HCT116 (cell line): ENCODE measurements around the gene ADAM11. TPM values are rescaled to one million over a fixed set of nuclear protein-coding genes. Genes with fewer than 3 reads are reported as not detected.

Experiments
- ATAC-seq: fragments of 200-7000 bp; cut with Tn5 transposase; 2 replicates; pipeline ENCODE4 v1.9.1; 2020; ENCODE audit warnings: mild to moderate bottlenecking, moderate library complexity
- BruUV-seq: library from RNA; stranded (reverse); fragments of 400-500 nt; replicated peaks from 2 replicates; lab custom pipeline; 2021; lab: Mats Ljungman, UMichigan
- CTCF ChIA-PET: fragments of 300-600 bp; sonication (Branson Sonifier 250); formaldehyde crosslinking; loops from one replicate; lab custom pipeline; 2021; ENCODE audit warnings: antibody characterized with exemption; lab: Charles Lee
- POLR2A ChIA-PET: fragments of 300-600, 350-600 bp; sonication (Branson Sonifier 250); formaldehyde crosslinking; loops from one replicate; lab custom pipeline; 2021; ENCODE audit warnings: antibody characterized with exemption; lab: Charles Lee
- RAD21 ChIA-PET, 2 experiments: fragments of 300-600 bp; sonication (Branson Sonifier 250); formaldehyde crosslinking; loops; one replicate each; lab custom pipeline; 2023; ENCODE audit warnings: low total read pairs in 2 of 2; ENCODE audit not compliant: uncharacterized antibody in 2 of 2, unreplicated experiment in 2 of 2, low non-redundant PET in 1 of 2; lab: Charles Lee
- DNase-seq: peaks from one replicate; pipeline ENCODE4 v3.0.0-alpha.2; 2010; ENCODE audit warnings: low read depth, low spot score
- H2AFZ ChIP-seq: fragments of 200-600 bp; shearing (Covaris generic), sonication (generic); 2 replicates; pipeline ENCODE4 v1.6.1; 2017; ENCODE audit warnings: low read depth, mixed run types, mixed read lengths, antibody characterized with exemption, low read length; ENCODE audit not compliant: poor library complexity, severe bottlenecking
- H3K27ac ChIP-seq: 2 replicates; pipeline ENCODE4 v1.5.1; 2012; ENCODE audit warnings: low read depth, low read length
- H3K27me3 ChIP-seq: fragments of 200-600 bp; sonication (generic); 2 replicates; pipeline ENCODE4 v1.6.1; 2016; ENCODE audit warnings: mixed run types, low read length, mixed read lengths; ENCODE audit not compliant: insufficient read depth
- H3K36me3 ChIP-seq, 2 experiments: fragments of 200-500 bp in 1 of 2; fragments of 200-600 bp in 1 of 2; sonication (Bioruptor generic) in 1 of 2; sonication (generic) in 1 of 2; 2 replicates each; pipeline versions ENCODE4 v1.5.1 to v1.6.1; 2014 to 2016; ENCODE audit warnings: low read length in 2 of 2, inconsistent platforms in 1 of 2, mixed read lengths in 1 of 2, mixed run types in 1 of 2; ENCODE audit not compliant: insufficient read depth in 2 of 2, control insufficient read depth in 1 of 2
- H3K4me1 ChIP-seq, 2 experiments: fragments of 200-600 bp in 1 of 2; sonication (generic) in 1 of 2; 2 replicates each; pipeline versions ENCODE4 v1.5.1 to v1.6.1; 2012 to 2017; ENCODE audit warnings: low read length in 2 of 2, inconsistent platforms in 1 of 2, mild to moderate bottlenecking in 1 of 2, mixed read lengths in 1 of 2, mixed run types in 1 of 2, moderate library complexity in 1 of 2; ENCODE audit not compliant: insufficient read depth in 2 of 2, control insufficient read depth in 1 of 2
- H3K4me2 ChIP-seq: fragments of 200-600 bp; sonication (generic); 2 replicates; pipeline ENCODE4 v1.6.1; 2017; ENCODE audit warnings: mixed run types, low read length, mixed read lengths
- H3K4me3 ChIP-seq, 2 experiments: fragments of 200-600 bp in 1 of 2; sonication (generic) in 1 of 2; replicated peaks in 1 of 2; 2 replicates each; pipeline ENCODE4 v1.5.1; 2011 to 2016; ENCODE audit warnings: low read length in 2 of 2, control low read depth in 1 of 2, low read depth in 1 of 2, mild to moderate bottlenecking in 1 of 2, mixed read lengths in 1 of 2, mixed run types in 1 of 2
- H3K79me2 ChIP-seq: fragments of 200-600 bp; sonication (generic); 2 replicates; pipeline ENCODE4 v1.6.1; 2017; ENCODE audit warnings: mild to moderate bottlenecking, mixed run types, low read length, moderate library complexity, mixed read lengths; ENCODE audit not compliant: insufficient read depth
- H3K9ac ChIP-seq: fragments of 200-600 bp; sonication (generic); 2 replicates; pipeline ENCODE4 v1.6.1; 2016; ENCODE audit warnings: low read length, mixed read lengths
- H3K9me2 ChIP-seq: fragments of 200-600 bp; sonication (generic), shearing (Covaris generic); 2 replicates; pipeline ENCODE4 v1.6.1; 2017; ENCODE audit warnings: mixed run types, mild to moderate bottlenecking, moderate library complexity; ENCODE audit not compliant: insufficient read depth
- H3K9me3 ChIP-seq, 2 experiments: fragments of 200-500 bp in 1 of 2; fragments of 200-600 bp in 1 of 2; sonication (Bioruptor generic) in 1 of 2; sonication (generic) in 1 of 2; 2 replicates each; pipeline ENCODE4 v1.6.1; 2014 to 2017; ENCODE audit warnings: low read length in 2 of 2, mixed read lengths in 2 of 2, inconsistent platforms in 1 of 2, low read depth in 1 of 2, mild to moderate bottlenecking in 1 of 2, mixed run types in 1 of 2, moderate library complexity in 1 of 2; ENCODE audit not compliant: control insufficient read depth in 1 of 2, insufficient read depth in 1 of 2
- H4K20me1 ChIP-seq: fragments of 200-600 bp; sonication (generic), shearing (Covaris generic); 2 replicates; pipeline ENCODE4 v1.6.1; 2017; ENCODE audit warnings: mixed run types, mild to moderate bottlenecking, moderate library complexity; ENCODE audit not compliant: insufficient read depth
- EGR1 ChIP-seq: IDR thresholded peaks from 2 replicates; pipeline ENCODE4 v1.6.1; 2012; ENCODE audit warnings: low read depth
- EZH2phosphoT487 ChIP-seq: fragments of 200-600 bp; IDR thresholded peaks from 2 replicates; pipeline ENCODE4 v1.6.1; 2018; ENCODE audit warnings: antibody characterized with exemption, borderline replicate concordance
- JUND ChIP-seq: IDR thresholded peaks from 2 replicates; pipeline ENCODE4 v1.6.1; 2012
- SRF ChIP-seq: IDR thresholded peaks from 2 replicates; pipeline ENCODE4 v1.6.1; 2012; ENCODE audit warnings: low read depth
- intact Hi-C: fragments of 100-400 bp; cut with micrococcal nuclease; formaldehyde crosslinking; loops from 2 replicates; pipeline ENCODE4 v1.10.0; 2022
- total RNA-seq: library from RNA; stranded (reverse); gene quantifications from one replicate; pipeline ENCODE4 v1.2.1, GENCODE V29; 2021; ENCODE audit not compliant: unreplicated experiment
- TF ChIP-seq, protein P1 (sequence below), 3 experiments: fragments of 200-600 bp in 1 of 3; sonication (generic) in 1 of 3; IDR thresholded peaks in 2 of 3; conservative IDR thresholded peaks in 1 of 3; 2 replicates each; pipeline ENCODE4 v1.5.1; 2012 to 2017; ENCODE audit warnings: low read depth in 2 of 3, low read length in 2 of 3, antibody characterized with exemption in 1 of 3, borderline replicate concordance in 1 of 3, control low read depth in 1 of 3, mild to moderate bottlenecking in 1 of 3, mixed read lengths in 1 of 3, mixed run types in 1 of 3, moderate library complexity in 1 of 3; ENCODE audit not compliant: insufficient read depth in 1 of 3
- TF ChIP-seq, protein P2 (sequence below): IDR thresholded peaks from 2 replicates; pipeline ENCODE4 v1.6.1; 2011; ENCODE audit warnings: mild to moderate bottlenecking, low read length, moderate library complexity; ENCODE audit not compliant: insufficient replicate concordance; ENCODE audit errors: extremely low read depth

ADAM11 gene
- total RNA-seq, 1 experiment from 2014 or later: 7.7 TPM

DNA sequence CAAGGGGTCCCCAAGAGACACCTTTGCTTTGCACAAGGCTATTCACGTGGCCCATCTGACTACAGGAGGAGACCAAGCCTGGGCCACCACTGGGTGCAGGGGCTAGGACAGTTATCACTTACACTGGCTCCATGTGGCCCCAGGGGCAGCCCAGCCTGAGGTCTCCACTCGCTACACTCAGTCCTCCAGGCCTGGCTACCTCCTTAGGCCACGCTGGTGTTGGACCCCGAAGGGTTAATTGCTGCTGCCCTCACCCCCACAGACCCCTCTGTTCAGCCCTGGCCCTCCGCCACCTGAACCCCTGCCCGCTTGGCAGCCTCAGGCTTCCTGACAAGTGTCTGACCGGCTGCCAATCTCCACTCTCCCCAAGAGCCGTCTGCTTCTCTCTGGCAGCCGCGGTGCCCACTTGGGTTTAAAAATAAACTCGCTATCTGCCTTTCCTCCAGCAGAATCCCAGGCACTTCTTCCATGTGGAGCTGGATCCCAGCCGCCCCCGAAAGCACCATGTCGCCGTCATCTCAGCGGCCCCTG, 27.8 kb downstream of the ADAM11 start:
- H3K27ac ChIP-seq: no peak overlapping the region
- no peak overlapping the region for H2AFZ ChIP-seq
- ATAC-seq: no peak
- H3K27me3 ChIP-seq: no peaks in the 10 kb centered on the region
- BruUV-seq: no TSS peak
- no peaks in the 10 kb centered on the region for H3K79me2 ChIP-seq
- H3K4me2 ChIP-seq: no peak overlapping the region
- TF ChIP-seq SRF: no peak
- TF ChIP-seq, protein P1, sequence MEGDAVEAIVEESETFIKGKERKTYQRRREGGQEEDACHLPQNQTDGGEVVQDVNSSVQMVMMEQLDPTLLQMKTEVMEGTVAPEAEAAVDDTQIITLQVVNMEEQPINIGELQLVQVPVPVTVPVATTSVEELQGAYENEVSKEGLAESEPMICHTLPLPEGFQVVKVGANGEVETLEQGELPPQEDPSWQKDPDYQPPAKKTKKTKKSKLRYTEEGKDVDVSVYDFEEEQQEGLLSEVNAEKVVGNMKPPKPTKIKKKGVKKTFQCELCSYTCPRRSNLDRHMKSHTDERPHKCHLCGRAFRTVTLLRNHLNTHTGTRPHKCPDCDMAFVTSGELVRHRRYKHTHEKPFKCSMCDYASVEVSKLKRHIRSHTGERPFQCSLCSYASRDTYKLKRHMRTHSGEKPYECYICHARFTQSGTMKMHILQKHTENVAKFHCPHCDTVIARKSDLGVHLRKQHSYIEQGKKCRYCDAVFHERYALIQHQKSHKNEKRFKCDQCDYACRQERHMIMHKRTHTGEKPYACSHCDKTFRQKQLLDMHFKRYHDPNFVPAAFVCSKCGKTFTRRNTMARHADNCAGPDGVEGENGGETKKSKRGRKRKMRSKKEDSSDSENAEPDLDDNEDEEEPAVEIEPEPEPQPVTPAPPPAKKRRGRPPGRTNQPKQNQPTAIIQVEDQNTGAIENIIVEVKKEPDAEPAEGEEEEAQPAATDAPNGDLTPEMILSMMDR (IDR thresholded peaks at IDR 0.05 in 2 of 3, conservative IDR thresholded peaks at IDR 0.05 in 1 of 3; ENCODE audit: borderline replicate concordance in 1 of 3, insufficient read depth in 1 of 3, low read depth in 2 of 3, low read length in 2 of 3): no peak
- TF ChIP-seq JUND: no peak
- TF ChIP-seq EGR1: no peak
- TF ChIP-seq EZH2phosphoT487: no peak
- no peaks in the 10 kb centered on the region for H3K36me3 ChIP-seq
- ChIA-PET RAD21 (interaction anchor here in 1 of 2 experiments (0.6 kb wide), 1 partner anchor 65 kb away, joined by 3 read pairs; no protein-coding TSS in a partner anchor), POLR2A (no interaction called here), CTCF (no interaction called here)
- DNase-seq: no peak
- H3K9me3 ChIP-seq: no peaks in the 10 kb centered on the region
- no peak overlapping the region for H3K4me3 ChIP-seq
- H3K4me1 ChIP-seq: peaks cover 0 to 8% of the 10 kb centered on the region in 2 experiments; a peak in 2 of 4 replicates
- H3K9me2 ChIP-seq: no peaks in the 10 kb centered on the region
- intact Hi-C loops: no loop called here
- H4K20me1 ChIP-seq: no peaks in the 10 kb centered on the region
- H3K9ac ChIP-seq: no peak overlapping the region

DNA sequence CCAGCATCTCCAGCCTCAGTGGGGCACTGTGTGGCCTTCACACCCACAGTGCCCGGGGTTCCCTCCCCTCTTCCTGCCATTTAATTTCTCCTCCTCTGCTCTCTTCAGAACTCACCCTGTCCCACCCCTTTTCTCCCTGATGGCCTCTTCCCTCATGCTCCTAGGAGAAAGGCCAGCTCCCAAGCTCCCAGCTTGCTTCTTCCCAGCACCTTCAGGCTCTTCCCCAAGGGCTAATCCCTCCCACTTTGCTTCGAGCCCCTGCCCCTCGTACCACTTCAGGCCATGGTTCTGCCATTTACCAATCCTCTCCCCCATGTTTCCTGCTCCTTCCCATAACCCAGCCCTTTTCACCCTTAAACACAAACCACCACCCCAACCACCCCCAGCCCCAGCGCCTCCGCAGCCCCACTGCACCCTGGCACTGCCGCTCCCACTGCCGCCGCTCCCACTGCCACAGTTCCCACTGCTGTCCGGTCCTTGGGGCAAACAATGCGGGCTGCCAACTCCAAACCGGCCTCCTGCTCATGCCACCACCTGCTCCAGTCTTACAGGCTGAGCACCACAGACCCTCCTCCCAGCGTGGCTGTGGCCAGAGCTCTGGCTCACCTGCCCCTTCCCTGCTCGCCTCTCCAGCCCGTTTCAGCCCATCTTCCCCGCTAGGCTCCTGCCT, 28.6 kb downstream of the ADAM11 start:
- no peak for ATAC-seq
- H3K4me2 ChIP-seq: no peak overlapping the region
- TF ChIP-seq, protein P2, sequence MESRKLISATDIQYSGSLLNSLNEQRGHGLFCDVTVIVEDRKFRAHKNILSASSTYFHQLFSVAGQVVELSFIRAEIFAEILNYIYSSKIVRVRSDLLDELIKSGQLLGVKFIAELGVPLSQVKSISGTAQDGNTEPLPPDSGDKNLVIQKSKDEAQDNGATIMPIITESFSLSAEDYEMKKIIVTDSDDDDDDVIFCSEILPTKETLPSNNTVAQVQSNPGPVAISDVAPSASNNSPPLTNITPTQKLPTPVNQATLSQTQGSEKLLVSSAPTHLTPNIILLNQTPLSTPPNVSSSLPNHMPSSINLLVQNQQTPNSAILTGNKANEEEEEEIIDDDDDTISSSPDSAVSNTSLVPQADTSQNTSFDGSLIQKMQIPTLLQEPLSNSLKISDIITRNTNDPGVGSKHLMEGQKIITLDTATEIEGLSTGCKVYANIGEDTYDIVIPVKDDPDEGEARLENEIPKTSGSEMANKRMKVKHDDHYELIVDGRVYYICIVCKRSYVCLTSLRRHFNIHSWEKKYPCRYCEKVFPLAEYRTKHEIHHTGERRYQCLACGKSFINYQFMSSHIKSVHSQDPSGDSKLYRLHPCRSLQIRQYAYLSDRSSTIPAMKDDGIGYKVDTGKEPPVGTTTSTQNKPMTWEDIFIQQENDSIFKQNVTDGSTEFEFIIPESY: no peak
- H2AFZ ChIP-seq: no peak overlapping the region
- no peaks in the 10 kb centered on the region for H3K36me3 ChIP-seq
- H3K9me2 ChIP-seq: no peaks in the 10 kb centered on the region
- intact Hi-C loops: no loop called here
- ChIA-PET RAD21 (no interaction called here), POLR2A (no interaction called here), CTCF (no interaction called here)
- BruUV-seq: no TSS peak
- H3K27ac ChIP-seq: no peak overlapping the region
- no peaks in the 10 kb centered on the region for H3K27me3 ChIP-seq
- H3K4me3 ChIP-seq: no peak overlapping the region
- H3K9me3 ChIP-seq: no peaks in the 10 kb centered on the region
- no peak overlapping the region for H3K9ac ChIP-seq
- H3K4me1 ChIP-seq: peaks cover 0 to 11% of the 10 kb centered on the region in 2 experiments; a peak in 2 of 4 replicates
- no peaks in the 10 kb centered on the region for H3K79me2 ChIP-seq
- H4K20me1 ChIP-seq: no peaks in the 10 kb centered on the region
- no peak for DNase-seq
